Retina (tissue), 1 donor: ENCODE data around the gene DHX57.
"Not testable (repeated sequence)": the region's sequence is repeated elsewhere in the genome, so short reads cannot be mapped to it uniquely, and the experiment has no call there.

ENCODE experiments used
- DNase-seq: peaks from one replicate; pipeline ENCODE4 v3.0.0-alpha.2; 2016

Gene DHX57

GRCh38 chr2:38863061-38863695, 12.6 kb downstream of the DHX57 start:
- DNase-seq = no peak

- no peak for DNase-seq
Measured at GRCh38 chr2:38862476-38862875, 13.3 kb downstream of the DHX57 start.

GRCh38 chr2:38856165-38856564, 19.6 kb downstream of the DHX57 start:
- DNase-seq = no peak

GRCh38 chr2:38850045-38850444, 25.7 kb downstream of the DHX57 start:
- no peak for DNase-seq

- no peak for DNase-seq
Measured at GRCh38 chr2:38836791-38837190, 38.9 kb downstream of the DHX57 start.

- DNase-seq = no peak
Measured at GRCh38 chr2:38835990-38836389, 39.7 kb downstream of the DHX57 start.

GRCh38 chr2:38835015-38835601, 40.6 kb downstream of the DHX57 start:
- peak; percentile 27 for DNase-seq

- no peak for DNase-seq
Measured at GRCh38 chr2:38830526-38831159, 45.1 kb downstream of the DHX57 start.

GRCh38 chr2:38829971-38830370, 45.8 kb downstream of the DHX57 start:
- no peak for DNase-seq

- no peak for DNase-seq
Measured at GRCh38 chr2:38828460-38828859, 47.3 kb downstream of the DHX57 start.

GRCh38 chr2:38827539-38828145, 48.1 kb downstream of the DHX57 start:
- DNase-seq = not testable (repeated sequence)

GRCh38 chr2:38825956-38826355, 49.8 kb downstream of the DHX57 start:
- DNase-seq = no peak

GRCh38 chr2:38824906-38825305, 50.8 kb downstream of the DHX57 start:
- no peak for DNase-seq

- no peak for DNase-seq
Measured at GRCh38 chr2:38823386-38823785, 52.3 kb downstream of the DHX57 start.

- DNase-seq = no peak
Measured at GRCh38 chr2:38818565-38818964, 57.2 kb downstream of the DHX57 start.

GRCh38 chr2:38815936-38816335, 59.8 kb downstream of the DHX57 start:
- no peak for DNase-seq

GRCh38 chr2:38810488-38810887, 65.2 kb downstream of the DHX57 start:
- DNase-seq = no peak

- DNase-seq = no peak
Measured at GRCh38 chr2:38808677-38809076, 67.1 kb downstream of the DHX57 start.

- DNase-seq = no peak
Measured at GRCh38 chr2:38806733-38807059, 69.0 kb downstream of the DHX57 start.

- no peak for DNase-seq
Measured at GRCh38 chr2:38806015-38806732, 69.6 kb downstream of the DHX57 start.

- no peak for DNase-seq
Measured at GRCh38 chr2:38797953-38798352, 77.8 kb downstream of the DHX57 start.

GRCh38 chr2:38797250-38797676, 78.5 kb downstream of the DHX57 start:
- DNase-seq = no peak

GRCh38 chr2:38795016-38795415, 80.7 kb downstream of the DHX57 start:
- not testable (repeated sequence) for DNase-seq
